ENCODE data around the gene CCR7.

CCR7 gene

GRCh38 chr17:40506786-40507185 lies 58.5 kb downstream of the CCR7 start:
- H3K27ac Mint-ChIP-seq, result no peak overlapping the region
- ATAC-seq (ENCODE audit: low read depth), result no peak

More at GRCh38 chr17:40506786-40507185, 58.5 kb downstream of the CCR7 start:
- peaks cover 3% of the 10 kb centered on the region for H3K4me1 Mint-ChIP-seq
- no peak for DNase-seq (ENCODE audit: low spot score in 2 of 2)
- H3K4me3 Mint-ChIP-seq, result no peak overlapping the region
- H3K9me3 Mint-ChIP-seq, result no peaks in the 10 kb centered on the region
- no peaks in the 10 kb centered on the region for H3K36me3 Mint-ChIP-seq
- H3K27me3 Mint-ChIP-seq, result no peaks in the 10 kb centered on the region

Data from memory B cell (primary cell).